Naive thymus-derived CD4-positive, alpha-beta T cell (primary cell): Measurements from ENCODE around the gene FHIT. TPM values are rescaled to one million over a fixed set of nuclear protein-coding genes. Genes with fewer than 3 reads are reported as not detected.

Experiments
- ATAC-seq: fragments of 150-1000 bp; cut with Tn5 transposase; 2 replicates; pipeline ENCODE4 v1.10.0; 2021; ENCODE audit warnings: mild to moderate bottlenecking, moderate library complexity
- CTCF ChIA-PET: fragments of 350-600 bp; sonication (Branson Sonifier 250); formaldehyde crosslinking; loops from one replicate; lab custom pipeline; 2021; ENCODE audit warnings: antibody characterized with exemption; lab: Charles Lee
- POLR2A ChIA-PET: fragments of 350-600 bp; sonication (Branson Sonifier 250); formaldehyde crosslinking; loops from one replicate; lab custom pipeline; 2021; ENCODE audit warnings: antibody characterized with exemption, inconsistent platforms; lab: Charles Lee
- DNase-seq, 9 donors: peaks; one replicate each; pipeline versions ENCODE4 v3.0.0 to v3.0.0-alpha.2; 2020 to 2022; ENCODE audit warnings: mixed read lengths in 1 of 9
- H3K27ac ChIP-seq: one replicate; pipeline ENCODE4 v1.7.0; 2013; ENCODE audit warnings: mild to moderate bottlenecking, low read depth, low read length, moderate library complexity
- H3K27me3 ChIP-seq, 2 donors: one replicate each; pipeline ENCODE4 v1.7.0; 2013; ENCODE audit warnings: low read length in 2 of 2, mild to moderate bottlenecking in 2 of 2, moderate library complexity in 2 of 2; ENCODE audit not compliant: control insufficient read depth in 2 of 2, insufficient read depth in 2 of 2
- H3K36me3 ChIP-seq, 3 experiments: 1 replicate in 2 of 3; 2 replicates in 1 of 3; pipeline ENCODE4 v1.7.0; 2013; ENCODE audit warnings: low read length in 3 of 3, mild to moderate bottlenecking in 3 of 3, moderate library complexity in 1 of 3; ENCODE audit not compliant: insufficient read depth in 3 of 3, control insufficient read depth in 2 of 3
- H3K4me1 ChIP-seq, 2 donors: one replicate each; pipeline ENCODE4 v1.7.0; 2013; ENCODE audit warnings: low read length in 2 of 2, mild to moderate bottlenecking in 2 of 2, moderate library complexity in 1 of 2; ENCODE audit not compliant: control insufficient read depth in 2 of 2, insufficient read depth in 2 of 2
- H3K4me3 ChIP-seq: 2 replicates; pipeline ENCODE4 v1.7.0; 2013; ENCODE audit warnings: mild to moderate bottlenecking, low read length
- H3K9me3 ChIP-seq, 3 experiments: 1 replicate in 2 of 3; 2 replicates in 1 of 3; pipeline ENCODE4 v1.7.0; 2013; ENCODE audit warnings: low read length in 3 of 3; ENCODE audit not compliant: control insufficient read depth in 2 of 3
- H3K27ac Mint-ChIP-seq, 9 donors: one replicate each; pipeline ENCODE4 v1.8.0; 2020 to 2022; ENCODE audit warnings: mixed read lengths in 9 of 9, mild to moderate bottlenecking in 8 of 9, moderate library complexity in 5 of 9, inconsistent platforms in 2 of 9
- H3K27me3 Mint-ChIP-seq, 5 donors: one replicate each; pipeline ENCODE4 v1.8.0; 2021 to 2022; ENCODE audit warnings: mixed read lengths in 5 of 5, mild to moderate bottlenecking in 1 of 5
- H3K36me3 Mint-ChIP-seq, 5 donors: one replicate each; pipeline ENCODE4 v1.8.0; 2020 to 2022; ENCODE audit warnings: mixed read lengths in 5 of 5, mild to moderate bottlenecking in 3 of 5, inconsistent platforms in 1 of 5
- H3K4me1 Mint-ChIP-seq, 7 donors: one replicate each; pipeline ENCODE4 v1.8.0; 2020 to 2022; ENCODE audit warnings: mixed read lengths in 7 of 7, mild to moderate bottlenecking in 3 of 7, inconsistent platforms in 1 of 7
- H3K4me3 Mint-ChIP-seq, 10 donors: one replicate each; pipeline ENCODE4 v1.8.0; 2020 to 2022; ENCODE audit warnings: mild to moderate bottlenecking in 10 of 10, mixed read lengths in 10 of 10, moderate library complexity in 6 of 10, inconsistent platforms in 2 of 10
- H3K9me3 Mint-ChIP-seq, 11 donors: one replicate each; pipeline ENCODE4 v1.8.0; 2020 to 2022; ENCODE audit warnings: mixed read lengths in 11 of 11, mild to moderate bottlenecking in 4 of 11, inconsistent platforms in 1 of 11, moderate library complexity in 1 of 11
- intact Hi-C, 2 donors: fragments of 100-400 bp; cut with micrococcal nuclease; formaldehyde crosslinking; loops; one replicate each; pipeline ENCODE4 v1.15.1; 2023
- polyA plus RNA-seq, 2 donors: library from polyadenylated mRNA; unstranded; fragments of 300-500 nt; fragmentation: Illumina TruSeq; gene quantifications; one replicate each; pipeline ENCODE4 v1.2.3, GENCODE V29; 2021
- total RNA-seq, 6 experiments: library from RNA in 5 of 6; stranded (reverse) in 5 of 6; gene quantifications; 1 replicate in 5 of 6; 2 replicates in 1 of 6; pipeline ENCODE4 v1.2.3 and lab custom pipeline; 2021 to 2026

The FHIT gene
- total and polyA plus RNA-seq, 7 experiments from 2014 or later, result 51.2 to 230 (median 152) TPM

- intact Hi-C loops, result no loop called here
- Histone ChIP-seq H3K4me1 (no peaks in the 10 kb centered on the region), H3K9me3 (no peaks in the 10 kb centered on the region), H3K27me3 (no peaks in the 10 kb centered on the region), H3K4me3 (no peak overlapping the region), H3K36me3 (no peaks in the 10 kb centered on the region), H3K27ac (no peak overlapping the region)
- Mint-ChIP-seq H3K9me3 (peaks cover 0 to 5% (median 0%) of the 10 kb centered on the region in 11 donors), H3K36me3 (peaks cover 0 to 4% (median 0%) of the 10 kb centered on the region in 5 donors), H3K4me1 (no peaks in the 10 kb centered on the region), H3K4me3 (no peak overlapping the region), H3K27me3 (peaks cover 0 to 6% (median 2%) of the 10 kb centered on the region in 5 donors), H3K27ac (no peak overlapping the region)
- ChIA-PET POLR2A (no interaction called here), CTCF (no interaction called here)
- no peak for DNase-seq
- ATAC-seq, result no peak
Measured at GRCh38 chr3:61283876-61284275, 32.6 kb upstream of the FHIT start.

DNA sequence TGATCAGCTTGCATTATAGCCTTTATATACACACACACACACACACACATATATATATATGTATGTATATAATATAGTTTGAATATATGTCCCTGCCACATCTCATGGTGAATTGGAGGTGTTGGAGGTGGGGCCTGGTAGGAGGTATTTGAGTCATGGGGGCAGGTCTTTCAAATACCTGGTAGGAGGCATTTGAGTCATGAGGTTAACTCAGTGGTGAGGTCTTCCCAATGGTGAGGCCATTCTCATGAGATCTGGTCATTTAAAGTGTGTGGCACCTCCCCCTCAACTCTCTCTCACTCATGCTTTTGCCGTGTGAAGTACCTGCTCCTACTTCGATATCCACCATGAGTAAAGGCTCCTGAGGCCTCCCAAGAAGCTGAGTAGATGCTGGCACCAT is 27.5 kb upstream of the FHIT start:
- CTCF ChIA-PET, result no interaction called here
- Mint-ChIP-seq H3K4me3 (no peak overlapping the region), H3K27ac (no peak overlapping the region), H3K27me3 (peaks cover 6 to 12% (median 8%) of the 10 kb centered on the region in 5 donors), H3K4me1 (no peaks in the 10 kb centered on the region), H3K9me3 (peaks cover 0 to 3% (median 0%) of the 10 kb centered on the region in 11 donors), H3K36me3 (peaks cover 0 to 4% (median 0%) of the 10 kb centered on the region in 5 donors)
- Histone ChIP-seq H3K9me3 (no peaks in the 10 kb centered on the region), H3K4me3 (no peak overlapping the region), H3K27me3 (no peaks in the 10 kb centered on the region), H3K4me1 (no peaks in the 10 kb centered on the region), H3K27ac (no peak overlapping the region), H3K36me3 (no peaks in the 10 kb centered on the region)
- ATAC-seq (no peak), DNase-seq (no peak)
- POLR2A ChIA-PET, result no interaction called here
- intact Hi-C loops, result no loop called here

DNA sequence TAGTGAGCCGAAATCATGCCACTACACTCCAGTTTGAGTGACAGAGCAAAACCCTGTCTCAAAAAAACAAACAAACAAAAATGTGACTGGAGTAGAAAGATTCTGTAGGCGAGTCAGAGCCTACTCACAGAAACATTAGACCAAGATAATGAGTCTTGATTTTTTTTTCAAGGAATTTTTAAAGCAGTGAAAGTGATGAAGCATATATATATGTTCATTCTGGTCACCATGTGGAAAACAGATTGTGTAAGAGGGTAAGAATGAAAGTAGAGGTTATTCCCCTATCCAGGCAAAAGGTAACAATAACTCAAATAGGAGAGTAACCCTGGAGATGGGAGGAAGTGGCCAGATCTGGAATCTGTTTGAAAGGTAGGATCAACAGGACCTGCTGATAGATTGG is 26.2 kb upstream of the FHIT start:
- POLR2A ChIA-PET, result no interaction called here
- Histone ChIP-seq H3K27ac (no peak overlapping the region), H3K4me3 (no peak overlapping the region), H3K9me3 (no peaks in the 10 kb centered on the region), H3K36me3 (no peaks in the 10 kb centered on the region), H3K4me1 (no peaks in the 10 kb centered on the region), H3K27me3 (no peaks in the 10 kb centered on the region)
- Mint-ChIP-seq H3K36me3 (peaks cover 0 to 4% (median 0%) of the 10 kb centered on the region in 5 donors), H3K27me3 (peaks cover 14 to 18% (median 15%) of the 10 kb centered on the region in 5 donors), H3K4me3 (no peak overlapping the region), H3K4me1 (no peaks in the 10 kb centered on the region), H3K9me3 (peaks cover 0 to 3% (median 0%) of the 10 kb centered on the region in 11 donors), H3K27ac (no peak overlapping the region)
- no peak for DNase-seq
- no peak for ATAC-seq
- CTCF ChIA-PET, result no interaction called here
- intact Hi-C loops, result no loop called here

DNA sequence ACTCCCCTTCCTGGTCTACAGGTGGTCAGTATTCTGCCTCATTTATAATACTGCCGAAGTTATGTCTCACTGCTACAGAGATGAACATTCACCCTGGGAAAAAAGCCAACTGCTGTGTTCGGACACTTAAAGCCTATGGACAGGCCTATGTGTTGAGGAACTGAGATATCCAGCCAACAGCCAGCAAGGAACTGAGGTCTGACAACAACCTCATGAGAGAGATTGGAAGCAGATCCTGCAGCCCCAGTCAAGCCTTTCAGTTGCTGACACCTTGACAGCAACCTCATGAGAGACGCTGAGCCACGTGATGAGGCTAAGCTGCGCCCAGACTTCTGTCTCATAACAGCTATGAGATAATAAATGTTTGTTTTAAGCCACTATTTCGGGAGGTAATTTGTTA is 18.2 kb upstream of the FHIT start:
- Mint-ChIP-seq H3K27ac (no peak overlapping the region), H3K27me3 (peaks cover 10 to 22% (median 19%) of the 10 kb centered on the region in 5 donors), H3K36me3 (peaks cover 0 to under 1% (median 0%) of the 10 kb centered on the region in 5 donors), H3K4me1 (no peaks in the 10 kb centered on the region), H3K9me3 (peaks cover 0 to 3% (median 0%) of the 10 kb centered on the region in 11 donors), H3K4me3 (no peak overlapping the region)
- Histone ChIP-seq H3K36me3 (no peaks in the 10 kb centered on the region), H3K4me1 (no peaks in the 10 kb centered on the region), H3K9me3 (no peaks in the 10 kb centered on the region), H3K27ac (no peak overlapping the region), H3K27me3 (no peaks in the 10 kb centered on the region), H3K4me3 (no peak overlapping the region)
- intact Hi-C loops, result no loop called here
- ATAC-seq, result no peak
- DNase-seq, result no peak
- CTCF ChIA-PET, result no interaction called here
- POLR2A ChIA-PET, result no interaction called here

GRCh38 chr3:61268644-61269043 is 17.4 kb upstream of the FHIT start:
- ChIA-PET POLR2A (no interaction called here), CTCF (no interaction called here)
- H3K27me3 Mint-ChIP-seq, result peaks cover 3 to 15% (median 14%) of the 10 kb centered on the region in 5 donors
- ATAC-seq (no peak), DNase-seq (no peak)
- Histone ChIP-seq H3K27ac (no peak overlapping the region), H3K27me3 (no peaks in the 10 kb centered on the region), H3K4me3 (no peak overlapping the region), H3K36me3 (no peaks in the 10 kb centered on the region), H3K4me1 (no peaks in the 10 kb centered on the region), H3K9me3 (no peaks in the 10 kb centered on the region)
- H3K9me3 Mint-ChIP-seq, result peaks cover 0 to 3% (median 0%) of the 10 kb centered on the region in 11 donors
- no peak overlapping the region for H3K4me3 Mint-ChIP-seq
- H3K36me3 Mint-ChIP-seq, result peaks cover 0 to 3% (median 0%) of the 10 kb centered on the region in 5 donors
- intact Hi-C loops, result no loop called here
- no peaks in the 10 kb centered on the region for H3K4me1 Mint-ChIP-seq
- H3K27ac Mint-ChIP-seq, result peak overlapping the region in 1 of 9 donors; percentile 16

DNA sequence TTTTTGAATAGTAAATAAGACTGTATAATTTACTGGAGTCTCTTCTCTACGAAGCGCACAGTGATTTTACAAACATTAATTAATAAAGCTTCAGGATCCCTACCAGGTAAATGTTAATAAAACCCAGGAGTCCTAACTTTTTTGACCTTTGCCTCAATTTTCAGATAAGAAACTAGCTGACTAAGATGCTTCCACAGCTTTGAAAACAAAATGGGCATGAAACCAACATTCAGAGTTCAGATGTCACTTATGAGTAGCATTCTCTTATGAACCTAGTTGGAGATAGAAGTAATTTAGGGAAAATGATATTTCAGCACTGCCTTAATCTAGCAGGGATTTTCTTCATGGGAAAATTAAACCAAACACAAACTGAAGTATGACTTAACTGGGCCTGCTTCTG is 13.0 kb upstream of the FHIT start:
- Histone ChIP-seq H3K4me1 (no peaks in the 10 kb centered on the region), H3K27ac (no peak overlapping the region), H3K4me3 (no peak overlapping the region), H3K27me3 (no peaks in the 10 kb centered on the region), H3K36me3 (no peaks in the 10 kb centered on the region), H3K9me3 (no peaks in the 10 kb centered on the region)
- DNase-seq (no peak), ATAC-seq (no peak)
- peaks cover 0 to 20% (median 7%) of the 10 kb centered on the region in 11 donors for H3K9me3 Mint-ChIP-seq
- intact Hi-C loops, result no loop called here
- no peak overlapping the region for H3K4me3 Mint-ChIP-seq
- ChIA-PET CTCF (no interaction called here), POLR2A (no interaction called here)
- no peak overlapping the region for H3K27ac Mint-ChIP-seq
- H3K4me1 Mint-ChIP-seq, result no peaks in the 10 kb centered on the region
- H3K36me3 Mint-ChIP-seq, result peaks cover 0 to 15% (median 7%) of the 10 kb centered on the region in 5 donors
- peaks cover 0 to 20% (median 18%) of the 10 kb centered on the region in 5 donors for H3K27me3 Mint-ChIP-seq

- ChIA-PET POLR2A (no interaction called here), CTCF (no interaction called here)
- Mint-ChIP-seq H3K4me3 (no peak overlapping the region), H3K9me3 (peaks cover 0 to 15% (median 6%) of the 10 kb centered on the region in 11 donors), H3K4me1 (peaks cover 0 to 5% (median 2%) of the 10 kb centered on the region in 7 donors), H3K27ac (no peak overlapping the region), H3K36me3 (peaks cover 0 to 11% (median 4%) of the 10 kb centered on the region in 5 donors), H3K27me3 (peaks cover 0 to 36% (median 12%) of the 10 kb centered on the region in 5 donors)
- H3K27me3 ChIP-seq, result no peaks in the 10 kb centered on the region
- H3K27ac ChIP-seq, result no peak overlapping the region
- no peaks in the 10 kb centered on the region for H3K9me3 ChIP-seq
- H3K36me3 ChIP-seq, result no peaks in the 10 kb centered on the region
- H3K4me1 ChIP-seq, result no peaks in the 10 kb centered on the region
- H3K4me3 ChIP-seq, result no peak overlapping the region
- ATAC-seq (no peak), DNase-seq (no peak)
- intact Hi-C loops, result loop anchor here (10.0 kb wide), 4 partner anchors 1182 to 1872 kb away; no protein-coding TSS in a partner anchor
Measured at GRCh38 chr3:61257148-61257547, 5.9 kb upstream of the FHIT start.
